Muscle of leg (tissue), 11 donors: ENCODE results near the gene RAC2. TPM values are rescaled to one million over a fixed set of nuclear protein-coding genes. Genes with fewer than 3 reads are reported as not detected.

Experiments used
- DNase-seq: peaks from one replicate; pipeline ENCODE4 v3.0.0; 2013
- H3K27ac ChIP-seq: one replicate; pipeline ENCODE4 v1.5.1; 2013; ENCODE audit warnings: mild to moderate bottlenecking, low read length, control low read depth
- H3K27me3 ChIP-seq: one replicate; pipeline ENCODE4 v1.6.1; 2013; ENCODE audit warnings: low read length; ENCODE audit not compliant: control insufficient read depth, insufficient read depth
- H3K36me3 ChIP-seq: one replicate; pipeline ENCODE4 v1.6.1; 2013; ENCODE audit warnings: low read length; ENCODE audit not compliant: control insufficient read depth, insufficient read depth
- H3K4me1 ChIP-seq: one replicate; pipeline ENCODE4 v1.6.1; 2013; ENCODE audit warnings: low read length; ENCODE audit not compliant: control insufficient read depth, insufficient read depth
- H3K4me3 ChIP-seq: one replicate; pipeline ENCODE4 v1.5.1; 2013; ENCODE audit warnings: low read length, control low read depth
- H3K9me3 ChIP-seq: replicated peaks from 2 replicates; pipeline ENCODE4 v1.6.1; 2013; ENCODE audit warnings: low read depth, low read length; ENCODE audit not compliant: control insufficient read depth
- WGBS: methylation state at CpG from one replicate; pipeline ENCODE4 v1.1.5; 2013; ENCODE audit warnings: missing lambda C conversion rate; ENCODE audit not compliant: insufficient coverage; 5-methylcytosine and 5-hydroxymethylcytosine counted together
- polyA plus RNA-seq, 8 donors: library from polyadenylated mRNA; unstranded; fragments of 120-200 nt; gene quantifications; one replicate each; pipeline versions ENCODE4 v1.2.1 to v1.2.3, GENCODE V29; 2013; ENCODE audit warnings: inconsistent platforms in 1 of 8, low replicate concordance in 1 of 8; ENCODE audit not compliant: insufficient read length in 8 of 8, insufficient read depth in 1 of 8
- total RNA-seq: library from RNA; stranded (reverse); fragments of 120-200 nt; gene quantifications from one replicate; pipeline ENCODE4 v1.2.4, GENCODE V29; 2013

The RAC2 gene
- total and polyA plus RNA-seq, 9 donors: 2.4 to 11.2 (median 7.0) TPM

- H3K9me3 ChIP-seq: no peaks in the 10 kb centered on the region
- no peak overlapping the region for H3K4me3 ChIP-seq
- no peak overlapping the region for H3K27ac ChIP-seq
- peaks cover 15% of the 10 kb centered on the region for H3K27me3 ChIP-seq
- DNase-seq: no peak
- H3K4me1 ChIP-seq: peaks cover 20% of the 10 kb centered on the region
- 66% methylated on average over 16 of the region's 22 CpGs for WGBS
- no peaks in the 10 kb centered on the region for H3K36me3 ChIP-seq
Observed at GRCh38 chr22:37244922-37245722, 1.1 kb upstream of the RAC2 start.

GRCh38 chr22:37243402-37244113, 511 bp downstream of the RAC2 start:
- no peaks in the 10 kb centered on the region for H3K36me3 ChIP-seq
- H3K9me3 ChIP-seq: no peaks in the 10 kb centered on the region
- H3K4me1 ChIP-seq: peaks cover 20% of the 10 kb centered on the region
- no peak for DNase-seq
- H3K27me3 ChIP-seq: peaks cover 15% of the 10 kb centered on the region
- peak overlapping the region; percentile 13 for H3K27ac ChIP-seq
- WGBS: 39% methylated on average over 5 of the region's 12 CpGs
- peak overlapping the region; percentile 21 for H3K4me3 ChIP-seq

DNA sequence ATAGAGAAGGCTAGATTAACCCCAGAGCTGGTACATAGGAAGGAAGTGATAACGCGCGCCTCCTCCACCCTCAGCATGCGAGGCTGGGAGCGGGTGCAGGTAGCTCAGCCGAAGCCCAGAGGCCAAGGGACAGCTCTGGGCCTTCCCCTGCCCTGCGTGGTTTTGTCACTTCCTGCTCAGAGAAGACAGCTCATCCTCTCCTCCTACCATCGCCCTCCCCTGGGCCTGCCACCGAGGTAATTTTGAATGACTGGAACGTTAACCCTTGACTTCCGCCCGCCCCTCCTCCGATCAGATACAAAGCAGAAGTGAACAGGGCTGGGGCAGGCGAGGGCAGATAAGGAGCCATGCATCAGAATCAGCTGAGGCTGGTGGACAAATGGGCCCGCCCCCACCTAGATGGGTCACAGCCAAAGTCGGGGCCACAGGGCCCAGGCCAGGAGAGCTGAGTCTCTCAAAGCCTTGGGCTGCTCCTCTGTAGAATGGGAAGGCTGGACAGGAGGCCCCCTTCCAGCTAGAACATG, 1.6 kb downstream of the RAC2 start:
- peaks cover 14% of the 10 kb centered on the region for H3K27me3 ChIP-seq

GRCh38 chr22:37241351-37242142, 2.5 kb downstream of the RAC2 start:
- Histone ChIP-seq H3K36me3 (no peaks in the 10 kb centered on the region), H3K4me3 (no peak overlapping the region), H3K4me1 (peaks cover 20% of the 10 kb centered on the region), H3K9me3 (no peaks in the 10 kb centered on the region), H3K27ac (no peak overlapping the region), H3K27me3 (peaks cover 13% of the 10 kb centered on the region)
- DNase-seq: no peak
- 100% methylated on average over 1 of the region's 19 CpGs for WGBS

More for the DNA sequence above, 1.6 kb downstream of the RAC2 start:
- Histone ChIP-seq H3K36me3 (no peaks in the 10 kb centered on the region), H3K27ac (no peak overlapping the region), H3K4me1 (peaks cover 20% of the 10 kb centered on the region), H3K9me3 (no peaks in the 10 kb centered on the region), H3K4me3 (no peak overlapping the region)
- peak; percentile 42 for DNase-seq
- WGBS: 47% methylated on average over 12 of the region's 16 CpGs

DNA sequence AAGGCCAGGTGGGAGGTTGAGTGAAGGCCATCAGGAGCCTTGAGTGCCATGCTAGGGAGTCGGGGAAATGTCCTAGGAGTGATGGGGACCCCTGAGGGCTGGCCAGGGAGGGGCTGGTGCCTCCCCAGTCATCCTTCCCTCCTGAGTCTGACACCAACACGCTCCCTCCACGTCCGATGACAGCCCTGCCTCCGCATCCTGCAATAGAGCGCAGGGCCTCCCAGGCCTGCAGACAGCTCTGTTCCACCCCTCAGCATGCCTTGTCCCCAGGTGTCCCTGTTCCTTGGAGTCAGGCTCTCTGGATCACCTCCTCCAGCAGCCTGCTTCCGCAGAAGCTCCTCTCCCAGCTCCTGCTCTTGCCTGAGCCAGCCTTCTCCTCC, 3.1 kb downstream of the RAC2 start:
- H3K4me1 ChIP-seq: peaks cover 20% of the 10 kb centered on the region
- DNase-seq: no peak
- no peak overlapping the region for H3K4me3 ChIP-seq

DNA sequence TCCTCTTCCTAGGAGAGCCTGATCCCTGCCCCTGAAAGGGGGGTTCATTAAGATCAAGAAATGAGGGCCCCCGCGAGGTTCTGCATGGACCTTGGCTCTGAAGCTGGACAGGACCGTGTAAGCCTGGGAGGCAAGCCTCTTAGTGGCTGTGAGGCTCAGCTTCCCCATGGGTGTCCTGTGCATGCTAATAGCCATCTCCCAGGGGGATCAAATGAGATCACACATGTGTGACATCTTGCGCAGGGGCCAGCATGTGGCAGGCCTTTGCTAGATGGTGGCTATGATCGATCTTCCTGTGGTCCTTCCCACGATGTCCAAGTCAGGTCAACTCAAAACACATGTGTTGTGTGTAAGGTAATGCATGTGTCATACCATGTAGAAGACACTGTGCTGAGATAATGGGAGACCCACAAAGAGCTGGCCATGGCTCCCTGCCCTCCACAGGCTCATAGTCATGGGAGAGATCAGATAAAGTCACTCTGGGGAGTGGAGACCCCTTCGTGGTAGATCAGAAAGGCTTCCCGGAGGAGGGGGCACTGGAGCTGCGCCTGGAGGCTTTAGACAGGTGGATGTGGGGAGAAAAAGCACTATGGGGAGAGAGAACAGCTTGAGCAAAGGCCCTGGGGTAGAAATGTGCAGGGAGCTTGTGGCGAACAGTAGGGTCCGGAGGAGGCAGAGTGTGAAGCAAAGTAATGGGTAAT, 3.7 kb downstream of the RAC2 start:
- peaks cover 20% of the 10 kb centered on the region for H3K4me1 ChIP-seq
- peaks cover 13% of the 10 kb centered on the region for H3K27me3 ChIP-seq
- no peak overlapping the region for H3K27ac ChIP-seq
- H3K9me3 ChIP-seq: no peaks in the 10 kb centered on the region
- no peaks in the 10 kb centered on the region for H3K36me3 ChIP-seq
- no peak overlapping the region for H3K4me3 ChIP-seq
- no peak for DNase-seq
- 75% methylated on average over 11 of the region's 11 CpGs for WGBS

More for the DNA sequence above, 3.1 kb downstream of the RAC2 start:
- no peak overlapping the region for H3K27ac ChIP-seq
- 88% methylated on average over 6 of the region's 7 CpGs for WGBS
- no peaks in the 10 kb centered on the region for H3K9me3 ChIP-seq
- peaks cover 13% of the 10 kb centered on the region for H3K27me3 ChIP-seq
- no peaks in the 10 kb centered on the region for H3K36me3 ChIP-seq

GRCh38 chr22:37239336-37240239, 4.5 kb downstream of the RAC2 start:
- H3K4me1 ChIP-seq: peaks cover 14% of the 10 kb centered on the region
- H3K27ac ChIP-seq: no peak overlapping the region
- no peak for DNase-seq
- peaks cover 7% of the 10 kb centered on the region for H3K27me3 ChIP-seq
- no peaks in the 10 kb centered on the region for H3K36me3 ChIP-seq
- H3K4me3 ChIP-seq: no peak overlapping the region
- WGBS: 87% methylated on average over 4 of the region's 10 CpGs
- no peaks in the 10 kb centered on the region for H3K9me3 ChIP-seq

DNA sequence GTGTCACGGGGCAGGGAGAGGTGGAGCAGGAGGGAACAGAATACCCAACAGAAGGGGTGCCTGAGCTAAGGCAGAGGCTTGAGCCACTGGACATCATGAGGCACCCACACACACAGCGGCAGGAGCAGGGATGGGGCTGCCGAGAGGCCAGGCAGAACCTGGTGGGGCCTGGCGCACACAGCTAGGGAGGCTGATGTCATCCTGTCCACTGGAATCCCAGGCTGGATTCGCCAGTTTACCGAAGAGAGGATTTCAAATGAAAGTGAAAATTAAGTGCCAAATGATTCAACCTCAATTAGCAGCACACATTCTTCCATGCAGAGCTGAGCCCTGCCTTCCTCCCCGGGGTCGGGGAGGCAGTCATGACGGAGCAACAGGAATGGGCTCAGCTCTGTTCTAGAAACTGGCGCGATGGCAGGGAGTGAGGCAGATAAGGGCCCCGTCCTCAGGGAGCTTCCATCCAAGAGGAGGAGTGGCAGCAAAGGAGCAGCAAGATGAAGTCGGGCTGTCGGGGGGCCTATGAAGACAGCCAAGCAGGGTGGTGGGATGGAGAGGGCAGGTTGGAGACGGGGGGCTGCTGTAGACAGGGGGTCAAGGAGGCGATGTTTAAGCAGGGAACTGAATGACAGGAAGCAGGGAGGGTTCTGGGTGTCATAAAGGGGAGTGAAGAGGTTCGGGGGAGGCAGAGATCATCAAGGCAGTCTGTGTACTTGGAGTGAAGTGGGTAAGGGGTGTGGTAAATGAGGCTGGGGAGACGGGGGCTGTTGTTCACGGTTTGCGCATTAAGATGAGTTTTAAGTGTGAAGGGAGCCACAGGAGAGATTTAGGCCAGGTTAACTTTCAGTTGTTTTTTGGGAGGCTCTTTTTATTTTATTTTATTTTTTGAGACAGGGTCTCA, 6.4 kb downstream of the RAC2 start:
- no peak overlapping the region for H3K4me3 ChIP-seq

More for the DNA sequence above, 6.4 kb downstream of the RAC2 start:
- DNase-seq: no peak
- no peaks in the 10 kb centered on the region for H3K36me3 ChIP-seq
- peaks cover 11% of the 10 kb centered on the region for H3K27me3 ChIP-seq
- H3K9me3 ChIP-seq: no peaks in the 10 kb centered on the region
- H3K27ac ChIP-seq: no peak overlapping the region
- WGBS: 65% methylated on average over 14 of the region's 20 CpGs
- peaks cover 5% of the 10 kb centered on the region for H3K4me1 ChIP-seq
